GM18870 (cell line): ENCODE measurements around the gene PHOSPHO2.
"Not testable (repeated sequence)": the region's sequence is repeated elsewhere in the genome, so short reads cannot be mapped to it uniquely, and the experiment has no call there.

Experiments used
- ATAC-seq: cut with Tn5 transposase; IDR thresholded peaks from one replicate; pipeline ENCODE4 v1.9.1; 2021; ENCODE audit warnings: moderate library complexity; ENCODE audit not compliant: unreplicated experiment

PHOSPHO2 gene

DNA sequence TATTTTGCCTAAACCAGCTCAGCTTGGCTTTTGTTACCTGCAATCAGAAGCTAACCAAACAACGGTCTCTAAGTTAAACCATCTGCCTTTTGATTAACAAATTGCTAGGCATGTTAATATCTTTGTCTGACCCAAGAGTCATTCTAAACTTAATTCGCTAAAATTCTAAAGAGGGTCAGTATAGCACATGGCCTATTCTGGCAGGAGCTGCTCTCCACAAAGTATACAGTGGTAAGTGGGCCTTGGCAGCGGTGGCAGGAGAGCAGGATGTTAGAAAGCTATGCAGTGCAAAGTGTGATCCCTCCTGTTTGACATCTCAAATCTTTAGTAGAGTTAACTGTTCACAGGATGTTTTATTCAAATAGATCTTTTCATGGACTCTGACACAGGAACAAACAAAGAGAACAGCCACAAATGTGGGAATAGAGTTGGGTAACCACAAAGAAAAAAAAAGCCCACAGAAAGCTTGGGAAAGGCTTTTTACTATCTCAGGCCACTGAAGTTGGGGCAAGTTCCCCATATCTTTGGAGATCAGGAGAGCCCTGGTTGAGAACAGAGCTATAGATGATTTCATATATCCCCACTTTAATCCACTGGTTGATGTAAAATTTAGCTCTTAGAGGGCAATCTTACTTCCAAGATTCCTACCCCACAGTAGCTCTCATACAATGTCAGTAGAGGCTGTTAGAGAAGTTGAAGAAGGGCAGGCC, 10.7 kb upstream of the PHOSPHO2 start:
- ATAC-seq, result no peak

DNA sequence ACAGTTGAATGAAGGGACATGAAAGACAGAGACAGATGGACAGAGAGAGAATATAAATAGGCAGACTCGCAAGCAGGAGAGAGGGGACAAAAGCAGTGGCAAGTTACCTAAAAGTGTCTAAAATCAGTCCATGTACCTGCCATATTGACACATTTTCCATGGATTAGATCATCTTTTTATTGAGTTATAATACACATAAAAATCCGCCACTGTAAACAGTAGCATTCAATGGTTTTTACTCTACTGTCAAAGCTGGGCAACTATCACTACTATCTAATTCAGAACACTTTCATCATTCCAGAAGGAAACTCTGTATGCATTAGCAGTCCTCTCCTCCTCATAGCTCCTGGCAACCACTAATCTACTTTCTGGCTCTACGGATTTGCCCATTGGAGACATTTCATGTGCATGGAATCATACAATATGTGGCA, 10.1 kb upstream of the PHOSPHO2 start:
- ATAC-seq, result no peak

- ATAC-seq, result not testable (repeated sequence)
Observed at GRCh38 chr2:169684712-169685111, 9.6 kb upstream of the PHOSPHO2 start.

DNA sequence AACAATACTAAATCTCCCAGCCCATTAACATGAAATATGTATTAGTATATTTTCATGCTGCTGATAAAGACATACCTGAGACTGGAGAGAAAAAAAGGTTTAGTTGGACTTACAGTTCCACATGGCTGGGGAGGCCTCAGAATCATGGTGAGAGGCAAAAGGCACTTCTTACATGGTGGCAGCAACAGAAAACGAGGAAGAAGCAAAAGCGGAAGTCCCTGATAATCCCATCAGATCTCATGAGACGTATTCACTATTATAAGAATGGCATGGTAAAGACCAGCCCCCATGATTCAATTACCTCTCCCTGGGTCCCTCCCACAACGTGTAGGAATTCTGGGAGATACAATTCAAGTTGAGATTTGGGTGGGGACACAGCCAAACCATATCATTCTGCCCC, 7.4 kb upstream of the PHOSPHO2 start:
- not testable (repeated sequence) for ATAC-seq

DNA sequence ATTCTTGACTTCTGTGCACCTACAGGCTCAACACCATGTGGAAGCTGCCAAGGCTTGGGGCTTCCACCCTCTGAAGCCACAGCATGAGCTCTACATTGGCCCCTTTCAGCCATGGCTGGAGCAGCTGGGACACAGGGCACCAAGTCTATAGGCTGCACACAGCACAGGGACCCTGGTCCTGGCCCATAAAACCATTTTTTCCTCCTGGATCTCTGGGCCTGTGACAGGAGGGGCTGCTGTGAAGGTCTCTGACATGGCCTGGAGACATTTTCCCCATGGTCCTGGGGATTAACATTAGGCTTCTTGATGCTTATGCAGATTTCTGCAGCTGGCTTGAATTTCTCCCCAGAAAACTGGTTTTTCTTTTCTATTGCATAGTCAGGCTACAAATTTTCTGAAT, 6.3 kb upstream of the PHOSPHO2 start:
- not testable (repeated sequence) for ATAC-seq

DNA sequence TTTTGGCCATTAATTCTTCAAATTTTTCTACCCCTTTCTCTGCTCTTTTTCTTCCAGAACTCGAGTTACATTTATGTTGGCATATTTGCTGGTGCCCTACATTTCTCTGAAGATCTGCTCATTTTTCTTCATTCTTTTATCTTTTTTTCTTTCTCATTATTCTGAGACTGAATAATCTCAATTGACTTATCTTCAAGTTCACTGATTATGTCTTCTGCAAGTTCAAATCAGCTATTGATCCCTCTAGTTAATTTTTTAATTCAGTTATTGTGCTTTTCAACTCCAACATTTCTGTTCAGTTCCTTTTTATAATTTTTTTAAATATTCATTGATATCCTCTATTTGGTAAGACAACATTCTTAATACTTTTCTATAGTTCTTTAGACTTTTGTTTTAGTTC, 3.3 kb upstream of the PHOSPHO2 start:
- no peak for ATAC-seq

DNA sequence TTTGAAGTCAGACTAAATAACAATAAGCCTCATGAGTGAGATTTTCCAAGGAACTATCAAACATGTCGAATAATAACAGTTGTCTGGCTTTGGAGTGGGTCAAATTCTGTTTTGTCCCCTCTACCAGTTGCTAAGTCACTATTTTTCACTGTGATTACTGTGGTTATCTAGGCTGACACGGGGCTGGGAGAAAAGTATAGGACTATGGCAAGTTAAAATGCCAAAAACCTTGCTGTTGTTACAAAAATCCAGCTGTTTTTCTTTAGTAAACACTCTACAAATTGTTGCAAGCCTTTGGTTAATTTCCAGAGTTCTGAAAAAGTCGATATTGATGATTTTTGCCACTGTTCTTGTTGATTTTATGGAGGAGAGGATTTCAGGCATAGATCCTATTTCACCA, 1.6 kb upstream of the PHOSPHO2 start:
- no peak for ATAC-seq

DNA sequence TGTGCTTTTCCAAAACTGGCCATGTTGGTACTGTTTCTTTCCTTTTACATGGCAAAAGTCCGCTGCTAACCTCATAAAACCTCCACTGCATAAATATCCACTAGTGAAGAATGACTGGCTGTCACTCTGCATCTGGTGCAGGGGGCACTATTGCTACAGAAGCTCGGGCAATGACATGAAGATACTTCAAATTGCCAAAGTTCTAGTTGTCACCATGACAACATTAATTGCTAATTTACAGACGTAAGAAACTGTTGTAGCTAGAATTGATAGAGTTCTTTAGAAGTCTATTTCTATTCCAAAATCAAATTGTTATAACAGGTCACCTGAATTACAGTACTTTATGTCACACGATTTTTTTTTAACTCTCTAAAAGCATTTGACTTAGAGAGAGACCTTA, 909 bp upstream of the PHOSPHO2 start:
- no peak for ATAC-seq

GRCh38 chr2:169694894-169695260, 608 bp downstream of the PHOSPHO2 start:
- ATAC-seq, result no peak

- ATAC-seq, result no peak
Observed at GRCh38 chr2:169696381-169696780, 2.1 kb downstream of the PHOSPHO2 start.

DNA sequence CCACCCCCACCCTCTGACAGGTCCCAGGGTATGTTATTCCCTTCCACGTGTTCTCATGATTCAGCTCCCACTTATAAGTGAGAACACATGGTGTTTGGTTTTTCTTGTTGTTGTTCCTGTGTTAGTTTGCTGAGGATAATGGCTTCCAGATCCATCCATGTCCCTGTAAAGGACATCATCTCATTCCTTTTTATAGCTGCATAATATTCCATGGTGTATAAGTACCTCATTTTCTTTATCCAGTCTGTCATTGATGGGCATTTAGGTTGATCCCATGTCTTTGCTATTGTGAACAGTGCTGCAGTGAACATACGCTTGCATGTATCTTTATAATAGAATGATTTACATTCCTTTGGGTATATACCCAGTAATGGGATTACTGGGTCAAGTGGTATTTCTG, 4.9 kb downstream of the PHOSPHO2 start:
- ATAC-seq, result not testable (repeated sequence)

- ATAC-seq, result no peak
Observed at GRCh38 chr2:169702996-169703395, 8.7 kb downstream of the PHOSPHO2 start.

DNA sequence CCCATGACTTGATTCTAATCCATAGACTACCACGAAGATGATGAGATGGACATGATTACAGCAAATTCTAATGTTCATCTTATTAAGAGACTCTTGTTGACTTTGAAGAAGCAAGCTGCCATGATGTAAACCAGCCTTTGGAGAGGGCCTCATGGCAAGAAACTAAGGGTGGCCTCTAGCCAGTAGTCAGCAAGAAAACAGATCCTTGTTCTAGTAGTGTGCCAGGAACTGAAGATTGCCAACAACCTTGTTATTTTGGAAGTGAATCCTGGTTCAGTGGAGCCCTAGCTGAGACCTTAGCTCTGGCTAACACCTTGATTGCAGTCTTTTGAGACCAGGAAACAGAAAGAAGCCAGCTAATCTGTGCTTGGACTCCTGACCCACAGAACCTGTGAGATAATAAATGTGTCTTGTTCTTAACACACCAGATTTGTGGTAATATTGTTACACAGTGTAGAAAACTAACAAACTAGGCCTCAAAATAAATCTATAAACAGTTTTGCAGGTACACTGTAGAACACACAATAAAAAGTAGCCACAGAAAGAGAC, 10.0 kb downstream of the PHOSPHO2 start:
- ATAC-seq, result no peak

DNA sequence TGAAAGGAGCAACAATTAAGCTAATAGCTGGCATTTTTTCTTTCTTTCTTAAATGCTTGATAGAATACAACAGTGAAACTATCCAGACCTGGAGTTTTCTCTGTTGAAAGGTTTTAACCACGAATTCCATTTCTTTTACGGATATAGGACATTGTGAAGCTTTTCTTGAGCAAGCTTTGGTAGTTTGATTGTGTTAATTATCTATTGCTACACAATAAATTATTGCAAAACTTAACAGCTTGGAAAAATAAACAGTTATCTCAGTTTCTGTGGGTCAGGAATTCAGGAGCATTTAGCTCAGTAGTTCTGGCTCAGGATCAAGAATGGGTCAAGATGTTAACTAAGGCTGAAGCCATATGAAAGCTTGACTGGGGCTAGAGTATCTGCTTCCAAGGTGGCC, 11.7 kb downstream of the PHOSPHO2 start:
- ATAC-seq, result no peak

GRCh38 chr2:169707626-169708025, 13.4 kb downstream of the PHOSPHO2 start:
- ATAC-seq, result no peak

DNA sequence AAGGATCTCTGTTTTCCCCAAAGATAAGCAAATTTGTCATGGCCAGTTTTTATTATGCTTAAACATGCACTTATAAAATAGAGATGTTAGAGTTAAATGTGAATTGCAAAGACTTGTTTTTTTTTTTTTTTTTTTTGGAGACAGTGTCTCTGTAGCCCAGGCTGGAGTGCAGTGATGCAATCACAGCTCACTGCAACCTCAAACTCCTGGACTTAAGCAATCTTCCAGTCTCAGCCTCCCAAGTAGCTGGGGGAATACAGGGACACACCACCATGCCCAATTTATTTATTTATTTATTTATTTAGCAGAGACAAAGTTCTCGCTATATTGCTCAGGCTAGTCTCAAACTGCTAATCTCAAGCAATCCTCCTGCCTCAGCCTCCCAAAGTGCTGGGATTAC, 15.1 kb downstream of the PHOSPHO2 start:
- no peak for ATAC-seq

DNA sequence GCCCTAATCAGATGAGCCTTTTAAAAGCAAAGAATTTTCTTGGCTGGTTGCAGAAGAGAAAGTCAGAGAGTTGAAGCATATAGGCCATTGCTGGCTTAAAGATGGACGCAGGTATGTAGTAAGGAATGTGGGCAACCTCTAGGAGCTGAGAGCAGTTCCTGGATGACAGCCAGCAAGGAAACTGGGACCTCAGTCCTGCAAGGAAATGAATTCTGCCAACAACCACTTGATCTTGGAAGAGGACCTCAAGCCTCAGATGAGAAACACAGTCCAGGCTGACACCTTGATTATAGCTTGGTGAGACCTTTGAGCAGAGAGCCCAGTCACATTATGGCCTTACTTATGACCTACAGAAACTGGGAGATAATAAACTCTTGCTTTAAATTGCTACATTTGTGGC, 15.7 kb downstream of the PHOSPHO2 start:
- no peak for ATAC-seq

GRCh38 chr2:169711751-169712509, 17.7 kb downstream of the PHOSPHO2 start:
- ATAC-seq, result no peak

DNA sequence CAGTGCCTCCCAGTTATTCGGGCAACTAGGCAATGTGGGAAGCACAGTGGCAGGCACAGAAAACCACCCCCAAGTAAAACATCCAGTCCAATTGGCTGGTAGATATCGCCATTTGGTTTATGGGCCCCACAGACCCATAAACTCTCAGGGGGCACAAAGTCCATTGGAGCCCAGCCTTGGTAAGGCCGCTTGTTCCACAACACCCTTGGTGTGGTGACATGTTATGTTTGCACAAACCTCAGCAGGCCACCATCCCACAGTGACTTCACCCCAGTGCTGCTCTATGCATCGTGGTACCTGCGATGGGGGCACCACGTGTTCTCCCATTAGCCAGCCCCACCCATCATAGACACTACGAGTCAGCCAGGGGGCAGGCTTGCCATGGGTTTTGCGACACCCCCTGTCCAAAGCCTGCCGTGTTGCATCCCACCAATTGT, 18.5 kb downstream of the PHOSPHO2 start:
- ATAC-seq, result no peak

- no peak for ATAC-seq
Observed at GRCh38 chr2:169713331-169713730, 19.1 kb downstream of the PHOSPHO2 start.

- ATAC-seq, result no peak
Observed at GRCh38 chr2:169714699-169715098, 20.4 kb downstream of the PHOSPHO2 start.
